K562 (cell line): Measurements from ENCODE around the gene KIF26A. TPM values are rescaled to one million over a fixed set of nuclear protein-coding genes. Genes with fewer than 3 reads are reported as not detected.
A peak's percentile ranks its signal among the peaks of the same experiment; 100 is the strongest.

Experiments used
- ATAC-seq: fragments of 200-7000 bp; cut with Tn5 transposase; 3 replicates; pipeline ENCODE4 v1.9.1; 2020; ENCODE audit warnings: moderate library complexity
- BruUV-seq: library from RNA; stranded (reverse); fragments of 400-500 nt; replicated peaks from 2 replicates; lab custom pipeline; 2021; lab: Mats Ljungman, UMichigan
- CTCF ChIA-PET: fragments of 300-600 bp; formaldehyde crosslinking; extraction: SDS; loops from one replicate; lab custom pipeline; 2021; ENCODE audit warnings: low intra/inter-chr PET ratio; lab: Yijun Ruan, JAX
- POLR2A ChIA-PET: fragments of 300-600, 350-650 bp; sonication (Branson Sonifier 250); formaldehyde crosslinking; extraction: SDS; loops from one replicate; lab custom pipeline; 2021; ENCODE audit warnings: antibody characterized with exemption, inconsistent platforms; lab: Yijun Ruan, JAX
- DNase-seq, 4 experiments: peaks; one replicate each; pipeline versions ENCODE4 v3.0.0 to v3.0.0-alpha.2; 2011 to 2018; ENCODE audit warnings: low spot score in 3 of 4, mixed read lengths in 3 of 4; ENCODE audit errors: extremely low read depth in 1 of 4
- FAIRE-seq: peaks from 2 replicates; lab custom pipeline; 2011; peaks lifted over from hg19 to GRCh38; lab: Jason Lieb, UNC
- H2AFZ ChIP-seq: 2 replicates; pipeline ENCODE4 v1.6.0; 2011; ENCODE audit warnings: low read depth, low read length, control low read depth, inconsistent platforms
- H3K27ac ChIP-seq: fragments of 200-600 bp; 3 replicates; pipeline ENCODE4 v1.8.0; 2011; ENCODE audit warnings: low read depth, mild to moderate bottlenecking, control low read depth, inconsistent platforms, low read length, moderate library complexity, mixed read lengths; ENCODE audit errors: extremely low read depth
- H3K27me3 ChIP-seq, 2 experiments: fragments of 300-600 bp in 1 of 2; 2 replicates in 1 of 2; 3 replicates in 1 of 2; pipeline versions ENCODE4 v1.6.0 to v1.8.0; 2011; ENCODE audit warnings: inconsistent platforms in 2 of 2, low read length in 2 of 2, mild to moderate bottlenecking in 1 of 2, mixed read lengths in 1 of 2, moderate library complexity in 1 of 2; ENCODE audit not compliant: control insufficient read depth in 2 of 2, insufficient read depth in 2 of 2
- H3K36me3 ChIP-seq: fragments of 300-600 bp; 3 replicates; pipeline ENCODE4 v1.8.0; 2011; ENCODE audit warnings: mild to moderate bottlenecking, low read length, inconsistent platforms; ENCODE audit not compliant: control insufficient read depth, insufficient read depth
- H3K4me1 ChIP-seq, 2 experiments: fragments of 200-600 bp in 1 of 2; replicated peaks in 1 of 2; 2 replicates in 1 of 2; 3 replicates in 1 of 2; pipeline versions ENCODE4 v1.5.1 to v1.8.0; 2011; ENCODE audit warnings: inconsistent platforms in 2 of 2, low read length in 2 of 2, mild to moderate bottlenecking in 1 of 2, mixed read lengths in 1 of 2, moderate library complexity in 1 of 2; ENCODE audit not compliant: control insufficient read depth in 2 of 2, insufficient read depth in 2 of 2
- H3K4me2 ChIP-seq: 2 replicates; pipeline ENCODE4 v1.6.1; 2011; ENCODE audit warnings: low read length, control low read depth, inconsistent platforms, mixed read lengths; ENCODE audit not compliant: insufficient read depth
- H3K4me3 ChIP-seq: fragments of 200-600 bp; sonication (generic), shearing (Covaris generic); 2 replicates; pipeline ENCODE4 v1.5.1; 2016; ENCODE audit warnings: control low read depth, inconsistent platforms
- H3K79me2 ChIP-seq: fragments of 200-600 bp; 3 replicates; pipeline ENCODE4 v1.8.0; 2011; ENCODE audit warnings: low read length, inconsistent platforms; ENCODE audit not compliant: control insufficient read depth, insufficient read depth
- H3K9ac ChIP-seq, 2 experiments: 2 replicates each; pipeline versions ENCODE4 v1.6.0 to v1.6.1; 2011; ENCODE audit warnings: low read depth in 2 of 2, low read length in 2 of 2, control low read depth in 1 of 2, inconsistent platforms in 1 of 2, mild to moderate bottlenecking in 1 of 2, mixed read lengths in 1 of 2; ENCODE audit not compliant: insufficient read depth in 1 of 2
- H3K9me1 ChIP-seq: one replicate; pipeline ENCODE4 v1.6.0; 2011; ENCODE audit warnings: inconsistent platforms, mild to moderate bottlenecking, low read length, moderate library complexity; ENCODE audit not compliant: control insufficient read depth, insufficient read depth
- H3K9me3 ChIP-seq: replicated peaks from 2 replicates; pipeline ENCODE4 v1.5.1; 2011; ENCODE audit warnings: low read depth, low read length, inconsistent platforms; ENCODE audit not compliant: control insufficient read depth, insufficient read depth
- H4K20me1 ChIP-seq: replicated peaks from 2 replicates; pipeline ENCODE4 v1.6.1; 2011; ENCODE audit warnings: low read length, inconsistent platforms, mixed read lengths; ENCODE audit not compliant: control insufficient read depth, insufficient read depth
- CREB3 ChIP-seq: fragments of 450-650 bp; conservative IDR thresholded peaks from 2 replicates; pipeline ENCODE4 v1.6.1; 2016; ENCODE audit warnings: missing genetic modification characterization, low read depth, mild to moderate bottlenecking, missing compliant biosample characterization, moderate library complexity
- WGBS: fragments of 100-300 bp; shearing (Covaris generic); methylation state at CpG from one replicate; pipeline ENCODE4 v1.1.6; 2016; ENCODE audit warnings: low coverage, mixed read lengths; ENCODE audit not compliant: insufficient coverage; ENCODE audit errors: missing lambda C conversion rate; 5-methylcytosine and 5-hydroxymethylcytosine counted together
- in situ Hi-C: fragments of 300-500 bp; cut with MboI; formaldehyde crosslinking; loops from 4 replicates; pipeline ENCODE4 v1.15.0; 2018; ENCODE audit warnings: inconsistent platforms, mixed read lengths
- intact Hi-C: fragments of 100-400 bp; cut with micrococcal nuclease; formaldehyde crosslinking; loops from 2 replicates; pipeline ENCODE4 v1.14.2; 2022
- polyA plus RNA-seq, 8 experiments: library from polyadenylated mRNA; depleted of rRNA in 4 of 8; stranded (reverse) in 5 of 8; unstranded in 3 of 8; fragments of >200 nt; fragmentation: Nextera tagmentation in 2 of 8; fragmentation: Illumina TruSeq in 1 of 8; extraction: Ambion mirVana in 2 of 8; extraction: Trizol in 1 of 8; gene quantifications; 2 replicates each; pipeline versions ENCODE4 v1.2.1 to v1.2.3, GENCODE V29; 2011 to 2014; ENCODE audit warnings: inconsistent platforms in 1 of 8, missing spikeins in 1 of 8
- total RNA-seq, 7 experiments: library from RNA; depleted of rRNA in 6 of 7; stranded (reverse); fragments of >200 nt in 6 of 7; fragmentation: Illumina TruSeq in 2 of 7; extraction: Trizol in 2 of 7; gene quantifications; 2 replicates each; pipeline versions ENCODE4 v1.2.1 to v1.2.3, GENCODE V29; 2011 to 2021; ENCODE audit warnings: low replicate concordance in 1 of 7
- TF ChIP-seq, protein P1 (sequence below), 2 experiments: IDR thresholded peaks in 1 of 2; conservative IDR thresholded peaks in 1 of 2; 2 replicates each; pipeline ENCODE4 v1.6.1; 2016; ENCODE audit warnings: low read depth in 2 of 2, mild to moderate bottlenecking in 1 of 2, missing compliant biosample characterization in 1 of 2, missing genetic modification characterization in 1 of 2, moderate library complexity in 1 of 2
- TF ChIP-seq, protein P2 (sequence below): fragments of 450-650 bp; IDR thresholded peaks from 2 replicates; pipeline ENCODE4 v1.6.1; 2016

KIF26A gene
- total and polyA plus RNA-seq, 9 of the 15 experiments (the other 6 are each of a cell fraction or from before 2014, with no cell fraction given), result 0.04 TPM; not detected in 8

DNA sequence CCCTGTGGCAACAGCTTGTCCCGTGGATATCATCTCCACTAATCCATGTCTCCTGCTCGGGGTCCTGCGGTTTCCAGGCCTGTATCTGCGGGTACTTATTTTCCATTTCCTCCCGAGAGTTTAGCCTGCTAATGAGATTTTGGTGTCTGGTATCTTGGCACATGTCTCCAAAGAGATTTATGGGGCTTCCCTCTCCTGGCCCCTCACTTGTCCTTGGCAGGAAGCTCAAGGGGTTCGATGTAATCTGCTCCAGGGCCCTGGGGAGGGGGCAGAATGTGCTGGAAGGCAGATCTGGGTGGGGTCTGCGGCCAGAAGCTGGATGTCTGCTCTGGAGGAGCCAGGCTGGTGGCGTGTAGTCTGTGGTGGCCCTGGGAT, 85.7 kb downstream of the KIF26A start:
- Histone ChIP-seq H3K27ac (no peak overlapping the region), H3K4me2 (no peak overlapping the region), H3K9ac (no peak overlapping the region), H3K9me3 (no peaks in the 10 kb centered on the region), H3K79me2 (no peaks in the 10 kb centered on the region), H3K4me3 (no peak overlapping the region), H3K9me1 (no peaks in the 10 kb centered on the region), H2AFZ (no peak overlapping the region), H3K36me3 (no peaks in the 10 kb centered on the region), H4K20me1 (no peaks in the 10 kb centered on the region), H3K4me1 (peaks cover 0 to 23% of the 10 kb centered on the region in 2 experiments; a peak in 3 of 5 replicates), H3K27me3 (peaks cover 3 to 13% of the 10 kb centered on the region in 2 experiments; a peak in 3 of 5 replicates)
- intact Hi-C loops (no loop called here), in situ Hi-C loops (no loop called here)
- ATAC-seq (no peak), DNase-seq (no peak), FAIRE-seq (no peak)
- TF ChIP-seq, protein P1, sequence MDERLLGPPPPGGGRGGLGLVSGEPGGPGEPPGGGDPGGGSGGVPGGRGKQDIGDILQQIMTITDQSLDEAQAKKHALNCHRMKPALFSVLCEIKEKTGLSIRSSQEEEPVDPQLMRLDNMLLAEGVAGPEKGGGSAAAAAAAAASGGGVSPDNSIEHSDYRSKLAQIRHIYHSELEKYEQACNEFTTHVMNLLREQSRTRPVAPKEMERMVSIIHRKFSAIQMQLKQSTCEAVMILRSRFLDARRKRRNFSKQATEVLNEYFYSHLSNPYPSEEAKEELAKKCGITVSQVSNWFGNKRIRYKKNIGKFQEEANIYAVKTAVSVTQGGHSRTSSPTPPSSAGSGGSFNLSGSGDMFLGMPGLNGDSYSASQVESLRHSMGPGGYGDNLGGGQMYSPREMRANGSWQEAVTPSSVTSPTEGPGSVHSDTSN (CRISPR knock-in tag; IDR thresholded peaks at IDR 0.05; ENCODE audit: low read depth), result no peak
- TF ChIP-seq, protein P1 (tag; conservative IDR thresholded peaks at IDR 0.05; ENCODE audit: low read depth), result peak; percentile 78
- no peak for TF ChIP-seq CREB3 (tag)
- TF ChIP-seq, protein P2, sequence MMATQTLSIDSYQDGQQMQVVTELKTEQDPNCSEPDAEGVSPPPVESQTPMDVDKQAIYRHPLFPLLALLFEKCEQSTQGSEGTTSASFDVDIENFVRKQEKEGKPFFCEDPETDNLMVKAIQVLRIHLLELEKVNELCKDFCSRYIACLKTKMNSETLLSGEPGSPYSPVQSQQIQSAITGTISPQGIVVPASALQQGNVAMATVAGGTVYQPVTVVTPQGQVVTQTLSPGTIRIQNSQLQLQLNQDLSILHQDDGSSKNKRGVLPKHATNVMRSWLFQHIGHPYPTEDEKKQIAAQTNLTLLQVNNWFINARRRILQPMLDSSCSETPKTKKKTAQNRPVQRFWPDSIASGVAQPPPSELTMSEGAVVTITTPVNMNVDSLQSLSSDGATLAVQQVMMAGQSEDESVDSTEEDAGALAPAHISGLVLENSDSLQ, result peak; percentile 18; the same call in 1 of the 2 replicates
- ChIA-PET POLR2A (interaction anchor here (0.6 kb wide), 1 partner anchor 163 kb away, joined by 3 read pairs; no protein-coding TSS in a partner anchor), CTCF (no interaction called here)
- BruUV-seq, result no TSS peak
- WGBS, result 14% methylated on average over 5 of the region's 8 CpGs
